Measurements from ENCODE around the gene SPINT3. TPM values are rescaled to one million over a fixed set of nuclear protein-coding genes. Genes with fewer than 3 reads are reported as not detected.

Gene SPINT3, protein sequence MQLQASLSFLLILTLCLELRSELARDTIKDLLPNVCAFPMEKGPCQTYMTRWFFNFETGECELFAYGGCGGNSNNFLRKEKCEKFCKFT
- total RNA-seq: not detected

DNA sequence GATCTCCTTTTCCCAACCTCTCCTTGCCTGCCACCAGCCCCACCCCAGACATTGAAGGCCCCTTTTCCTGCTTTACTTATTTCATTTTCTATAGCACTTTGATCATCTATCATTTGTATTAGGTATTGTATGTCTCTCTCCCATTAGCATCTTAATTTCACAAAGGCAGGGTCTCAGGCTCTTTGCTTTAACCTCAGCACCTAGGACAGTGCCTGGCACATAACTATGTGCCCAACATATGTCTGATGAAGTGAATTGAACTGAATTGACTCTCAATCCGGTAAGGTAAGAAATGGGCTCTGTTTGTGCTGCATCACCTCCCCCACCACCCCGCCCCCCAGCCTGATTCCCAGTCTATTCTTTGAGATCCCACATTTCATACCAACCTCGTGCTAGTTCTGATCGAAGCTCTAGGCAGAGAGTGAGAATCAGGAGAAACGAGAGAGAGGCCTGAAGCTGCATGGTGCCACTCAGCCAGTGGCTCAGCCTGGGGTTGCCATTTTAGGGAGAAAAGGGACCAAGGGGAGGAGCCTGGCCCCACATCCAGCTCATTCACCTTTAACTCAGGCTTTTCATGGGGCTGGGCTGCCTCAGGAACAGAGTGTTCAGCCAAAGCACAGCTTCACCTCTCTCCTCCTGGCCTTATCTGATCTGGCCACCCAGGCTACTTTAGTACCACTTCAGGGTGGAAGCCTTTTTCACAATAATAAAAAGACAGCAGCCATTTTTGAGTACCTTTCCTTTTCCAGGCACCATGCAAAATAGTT is at the start of gene SPINT3:
Gene SPINT3 (minus strand): TSS at position 476 of the 767 bp plus-strand sequence. CDS start 14 bp downstream, at position 462.
- 52 to 56% methylated on average over 5 of the region's 5 CpGs for WGBS, 2 donors
- H3K4me3 ChIP-seq: no peak within 1 kb of the TSS
- H3K4me1 ChIP-seq: no peaks in the 10 kb centered on the region
- no peaks in the 10 kb centered on the region for H3K27me3 ChIP-seq
- no peak within 1 kb of the TSS for H3K27ac ChIP-seq
- ATAC-seq (no peak), DNase-seq (no peak)
- intact Hi-C loops (cut with DNase I): no loop called here
- H3K9me3 ChIP-seq: no peaks in the 10 kb centered on the region
- TF ChIP-seq, protein P1, sequence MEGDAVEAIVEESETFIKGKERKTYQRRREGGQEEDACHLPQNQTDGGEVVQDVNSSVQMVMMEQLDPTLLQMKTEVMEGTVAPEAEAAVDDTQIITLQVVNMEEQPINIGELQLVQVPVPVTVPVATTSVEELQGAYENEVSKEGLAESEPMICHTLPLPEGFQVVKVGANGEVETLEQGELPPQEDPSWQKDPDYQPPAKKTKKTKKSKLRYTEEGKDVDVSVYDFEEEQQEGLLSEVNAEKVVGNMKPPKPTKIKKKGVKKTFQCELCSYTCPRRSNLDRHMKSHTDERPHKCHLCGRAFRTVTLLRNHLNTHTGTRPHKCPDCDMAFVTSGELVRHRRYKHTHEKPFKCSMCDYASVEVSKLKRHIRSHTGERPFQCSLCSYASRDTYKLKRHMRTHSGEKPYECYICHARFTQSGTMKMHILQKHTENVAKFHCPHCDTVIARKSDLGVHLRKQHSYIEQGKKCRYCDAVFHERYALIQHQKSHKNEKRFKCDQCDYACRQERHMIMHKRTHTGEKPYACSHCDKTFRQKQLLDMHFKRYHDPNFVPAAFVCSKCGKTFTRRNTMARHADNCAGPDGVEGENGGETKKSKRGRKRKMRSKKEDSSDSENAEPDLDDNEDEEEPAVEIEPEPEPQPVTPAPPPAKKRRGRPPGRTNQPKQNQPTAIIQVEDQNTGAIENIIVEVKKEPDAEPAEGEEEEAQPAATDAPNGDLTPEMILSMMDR (IDR thresholded peaks at IDR 0.05): no peak
- TF ChIP-seq POLR2A (IDR thresholded peaks at IDR 0.05): no peak
- no peaks in the 10 kb centered on the region for H3K36me3 ChIP-seq (replicated peaks in 1 of 2; ENCODE audit: insufficient read depth in 1 of 2, low read depth in 2 of 2)

DNA sequence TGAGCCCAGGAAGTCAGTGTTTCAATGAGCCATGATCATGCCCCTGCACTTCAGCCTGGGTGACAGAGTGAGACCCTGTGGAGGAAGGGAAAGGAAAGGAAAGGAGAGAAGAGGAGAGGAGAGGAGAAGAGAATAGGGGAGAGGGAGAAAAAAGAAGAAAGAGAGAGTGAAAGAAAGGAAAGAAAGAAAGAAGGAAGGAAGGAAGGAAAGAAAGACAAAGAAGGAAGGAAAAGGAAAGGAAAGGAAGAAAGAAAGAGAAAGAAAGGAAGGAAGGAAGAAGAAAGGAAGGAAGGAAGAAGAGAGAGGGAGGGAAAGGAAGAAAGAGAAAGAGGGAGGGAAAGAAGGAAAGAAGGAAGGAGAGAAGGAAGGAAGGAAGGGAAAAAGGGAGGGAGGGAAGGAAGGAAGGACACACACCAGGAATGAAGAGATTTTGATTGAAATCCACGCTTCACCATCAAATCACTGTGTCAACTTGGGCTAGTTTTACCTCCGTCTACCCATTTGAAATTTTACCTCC is 49.4 kb upstream of the SPINT3 start:
- no peaks in the 10 kb centered on the region for H3K36me3 ChIP-seq (replicated peaks in 1 of 2; ENCODE audit: insufficient read depth in 1 of 2, low read depth in 2 of 2)

DNA sequence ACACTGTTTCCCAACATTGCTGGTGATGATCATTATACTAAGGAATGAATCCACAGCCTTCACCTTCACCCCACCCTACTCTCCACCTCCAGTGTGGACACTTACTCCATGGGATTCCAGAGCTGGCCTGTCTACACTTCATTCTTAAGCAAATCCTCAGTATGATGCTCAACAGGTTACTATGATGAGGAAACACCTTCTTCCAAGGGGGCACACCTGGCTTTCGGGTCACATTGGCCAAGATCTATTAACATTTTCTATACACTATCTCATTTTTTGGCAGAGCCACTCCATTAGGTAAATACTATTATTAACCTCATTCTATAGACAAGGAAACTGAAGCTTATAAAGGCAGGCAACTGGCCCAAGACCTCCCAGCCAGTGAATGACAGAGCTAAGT is 39.8 kb upstream of the SPINT3 start:
- DNase-seq (no peak), ATAC-seq (no peak)
- WGBS, 2 donors: 56 to 74% methylated on average over 1 of the region's 1 CpG
- intact Hi-C loops (cut with DNase I): no loop called here
- no peak for TF ChIP-seq POLR2A (IDR thresholded peaks at IDR 0.05)
- TF ChIP-seq, protein P1 (IDR thresholded peaks at IDR 0.05): no peak
- H3K27me3 ChIP-seq: no peaks in the 10 kb centered on the region
- H3K36me3 ChIP-seq (replicated peaks in 1 of 2; ENCODE audit: insufficient read depth in 1 of 2, low read depth in 2 of 2): no peaks in the 10 kb centered on the region
- no peak overlapping the region for H3K27ac ChIP-seq
- no peaks in the 10 kb centered on the region for H3K4me1 ChIP-seq
- no peaks in the 10 kb centered on the region for H3K9me3 ChIP-seq
- H3K4me3 ChIP-seq: no peak overlapping the region

More for the DNA sequence above, 49.4 kb upstream of the SPINT3 start:
- 76 to 84% methylated on average over 2 of the region's 2 CpGs for WGBS, 2 donors
- Histone ChIP-seq H3K4me3 (no peak overlapping the region), H3K27me3 (no peaks in the 10 kb centered on the region), H3K9me3 (no peaks in the 10 kb centered on the region), H3K4me1 (no peaks in the 10 kb centered on the region), H3K27ac (no peak overlapping the region)
- no peak for DNase-seq
- intact Hi-C loops (cut with DNase I): no loop called here
- TF ChIP-seq POLR2A (IDR thresholded peaks at IDR 0.05): no peak
- TF ChIP-seq, protein P1 (IDR thresholded peaks at IDR 0.05): no peak
- ATAC-seq: no peak

DNA sequence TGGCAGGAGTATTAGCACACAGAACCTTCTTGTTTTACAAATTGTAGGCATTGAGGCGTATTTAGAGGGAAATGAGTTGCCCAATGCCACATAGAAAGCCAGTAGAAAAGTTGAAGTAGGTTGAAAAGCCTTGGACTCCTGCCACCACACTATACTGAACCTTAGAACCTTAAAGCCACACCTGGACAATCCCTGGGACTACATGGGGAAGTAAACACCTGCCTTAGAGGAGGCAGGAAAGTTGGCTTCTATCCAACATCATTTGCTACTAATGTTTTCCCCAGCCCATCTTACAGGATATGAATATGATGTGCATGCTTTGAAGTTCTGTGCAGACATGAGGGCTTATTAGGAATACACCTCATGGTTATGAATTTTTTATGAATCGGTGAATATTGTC is 37.0 kb upstream of the SPINT3 start:
- peak in 1 of 4 donors; percentile 19 for DNase-seq
- 54 to 64% methylated on average over 2 of the region's 2 CpGs for WGBS, 2 donors

More for the DNA sequence above, 37.0 kb upstream of the SPINT3 start:
- intact Hi-C loops (cut with DNase I): no loop called here
- H3K4me3 ChIP-seq: no peak overlapping the region
- no peaks in the 10 kb centered on the region for H3K9me3 ChIP-seq
- no peaks in the 10 kb centered on the region for H3K36me3 ChIP-seq (replicated peaks in 1 of 2; ENCODE audit: insufficient read depth in 1 of 2, low read depth in 2 of 2)
- no peaks in the 10 kb centered on the region for H3K27me3 ChIP-seq
- no peaks in the 10 kb centered on the region for H3K4me1 ChIP-seq
- no peak for ATAC-seq
- no peak for TF ChIP-seq POLR2A (IDR thresholded peaks at IDR 0.05)
- TF ChIP-seq, protein P1 (IDR thresholded peaks at IDR 0.05): no peak
- no peak overlapping the region for H3K27ac ChIP-seq

All from body of pancreas (tissue), 4 donors.